ENCODE results near the gene NAPEPLD. TPM values are rescaled to one million over a fixed set of nuclear protein-coding genes. Genes with fewer than 3 reads are reported as not detected.
"Not testable (repeated sequence)": the region's sequence is repeated elsewhere in the genome, so short reads cannot be mapped to it uniquely, and the experiment has no call there.

Gene NAPEPLD
- polyA plus RNA-seq, 1 donor (not counting 4 experiments of a cell fraction or from before 2014, with no cell fraction given), result 3.8 TPM

GRCh38 chr7:103101543-103101942 is 47.4 kb downstream of the NAPEPLD start:
- H3K4me1 ChIP-seq (ENCODE audit: control insufficient read depth, extremely low read depth, insufficient read depth, low read length), result no peaks in the 10 kb centered on the region
- no peaks in the 10 kb centered on the region for H3K27me3 ChIP-seq (ENCODE audit: control insufficient read depth, extremely low read depth, insufficient read depth, low read length)
- H3K9ac ChIP-seq (ENCODE audit: control insufficient read depth, extremely low read depth, insufficient read depth, low read length), result no peak overlapping the region
- no peak for FAIRE-seq
- H3K27ac ChIP-seq (ENCODE audit: control insufficient read depth, insufficient read depth, low read length), result no peak overlapping the region
- H3K9me1 ChIP-seq (ENCODE audit: control insufficient read depth, extremely low read depth, insufficient read depth, low read length), result no peaks in the 10 kb centered on the region
- H3K9me3 ChIP-seq (ENCODE audit: control insufficient read depth, low read depth, low read length), result no peaks in the 10 kb centered on the region
- H3K79me2 ChIP-seq (ENCODE audit: control insufficient read depth, insufficient read depth, low read length), result no peaks in the 10 kb centered on the region
- H2AFZ ChIP-seq (ENCODE audit: control insufficient read depth, low read length), result no peak overlapping the region
- no peak for DNase-seq (ENCODE audit: low read depth, low spot score)
- no peak for TF ChIP-seq EZH2 (IDR thresholded peaks at IDR 0.05; ENCODE audit: low read length)
- H3K36me3 ChIP-seq (ENCODE audit: control insufficient read depth in 2 of 2, extremely low read depth in 1 of 2, insufficient read depth in 2 of 2, low read length in 2 of 2), result peaks cover 0 to under 1% of the 10 kb centered on the region in 2 experiments
- dilution Hi-C loops (cut with MboI; ENCODE audit: extremely low pct_ligation_motif_present, low sequenced_read_pairs), result no loop called here
- no peak overlapping the region for H3K4me3 ChIP-seq (ENCODE audit: control insufficient read depth in 2 of 3, extremely low read depth in 1 of 3, insufficient read depth in 2 of 3, low read depth in 1 of 3, low read length in 3 of 3)
- no peak overlapping the region for H3K4me2 ChIP-seq (ENCODE audit: control insufficient read depth, extremely low read depth, insufficient read depth, low read depth, low read length)
- H4K20me1 ChIP-seq (ENCODE audit: control insufficient read depth, extremely low read depth, insufficient read depth, low read length), result no peaks in the 10 kb centered on the region

GRCh38 chr7:103100348-103100747 is 48.6 kb downstream of the NAPEPLD start:
- no peaks in the 10 kb centered on the region for H4K20me1 ChIP-seq (ENCODE audit: control insufficient read depth, extremely low read depth, insufficient read depth, low read length)
- H3K9me3 ChIP-seq (ENCODE audit: control insufficient read depth, low read depth, low read length), result no peaks in the 10 kb centered on the region
- H3K4me2 ChIP-seq (ENCODE audit: control insufficient read depth, extremely low read depth, insufficient read depth, low read depth, low read length), result no peak overlapping the region
- no peak overlapping the region for H3K9ac ChIP-seq (ENCODE audit: control insufficient read depth, extremely low read depth, insufficient read depth, low read length)
- dilution Hi-C loops (cut with MboI; ENCODE audit: extremely low pct_ligation_motif_present, low sequenced_read_pairs), result no loop called here
- no peaks in the 10 kb centered on the region for H3K79me2 ChIP-seq (ENCODE audit: control insufficient read depth, insufficient read depth, low read length)
- H3K4me1 ChIP-seq (ENCODE audit: control insufficient read depth, extremely low read depth, insufficient read depth, low read length), result no peaks in the 10 kb centered on the region
- no peaks in the 10 kb centered on the region for H3K9me1 ChIP-seq (ENCODE audit: control insufficient read depth, extremely low read depth, insufficient read depth, low read length)
- DNase-seq (ENCODE audit: low read depth, low spot score) (no peak), FAIRE-seq (no peak)
- TF ChIP-seq CTCF (optimal IDR thresholded peaks at IDR 0.05 in 1 of 3, IDR thresholded peaks at IDR 0.05 in 1 of 3, conservative IDR thresholded peaks at IDR 0.05 in 1 of 3; ENCODE audit: extremely low read depth in 1 of 3, insufficient read depth in 2 of 3, low read length in 3 of 3) (no peak), EZH2 (IDR thresholded peaks at IDR 0.05; ENCODE audit: low read length) (no peak)
- no peak overlapping the region for H2AFZ ChIP-seq (ENCODE audit: control insufficient read depth, low read length)
- H3K4me3 ChIP-seq (ENCODE audit: control insufficient read depth in 2 of 3, extremely low read depth in 1 of 3, insufficient read depth in 2 of 3, low read depth in 1 of 3, low read length in 3 of 3), result no peak overlapping the region
- H3K36me3 ChIP-seq (ENCODE audit: control insufficient read depth in 2 of 2, extremely low read depth in 1 of 2, insufficient read depth in 2 of 2, low read length in 2 of 2), result peaks cover 0 to 1% of the 10 kb centered on the region in 2 experiments
- H3K27ac ChIP-seq (ENCODE audit: control insufficient read depth, insufficient read depth, low read length), result no peak overlapping the region
- H3K27me3 ChIP-seq (ENCODE audit: control insufficient read depth, extremely low read depth, insufficient read depth, low read length), result no peaks in the 10 kb centered on the region

- DNase-seq (ENCODE audit: low read depth, low spot score), result no peak
- H3K9ac ChIP-seq (ENCODE audit: control insufficient read depth, extremely low read depth, insufficient read depth, low read length), result no peak overlapping the region
- no peak for TF ChIP-seq CTCF (optimal IDR thresholded peaks at IDR 0.05 in 1 of 3, IDR thresholded peaks at IDR 0.05 in 1 of 3, conservative IDR thresholded peaks at IDR 0.05 in 1 of 3; ENCODE audit: extremely low read depth in 1 of 3, insufficient read depth in 2 of 3, low read length in 3 of 3)
- no peak for TF ChIP-seq EZH2 (IDR thresholded peaks at IDR 0.05; ENCODE audit: low read length)
- no peaks in the 10 kb centered on the region for H4K20me1 ChIP-seq (ENCODE audit: control insufficient read depth, extremely low read depth, insufficient read depth, low read length)
- H3K4me2 ChIP-seq (ENCODE audit: control insufficient read depth, extremely low read depth, insufficient read depth, low read depth, low read length), result no peak overlapping the region
- no peaks in the 10 kb centered on the region for H3K9me1 ChIP-seq (ENCODE audit: control insufficient read depth, extremely low read depth, insufficient read depth, low read length)
- peaks cover 1 to 3% of the 10 kb centered on the region in 2 experiments for H3K36me3 ChIP-seq (ENCODE audit: control insufficient read depth in 2 of 2, extremely low read depth in 1 of 2, insufficient read depth in 2 of 2, low read length in 2 of 2)
- H3K9me3 ChIP-seq (ENCODE audit: control insufficient read depth, low read depth, low read length), result no peaks in the 10 kb centered on the region
- no peaks in the 10 kb centered on the region for H3K27me3 ChIP-seq (ENCODE audit: control insufficient read depth, extremely low read depth, insufficient read depth, low read length)
- peaks cover 14% of the 10 kb centered on the region for H3K4me1 ChIP-seq (ENCODE audit: control insufficient read depth, extremely low read depth, insufficient read depth, low read length)
- no peak overlapping the region for H3K4me3 ChIP-seq (ENCODE audit: control insufficient read depth in 2 of 3, extremely low read depth in 1 of 3, insufficient read depth in 2 of 3, low read depth in 1 of 3, low read length in 3 of 3)
- H3K27ac ChIP-seq (ENCODE audit: control insufficient read depth, insufficient read depth, low read length), result no peak overlapping the region
- dilution Hi-C loops (cut with MboI; ENCODE audit: extremely low pct_ligation_motif_present, low sequenced_read_pairs), result no loop called here
- no peak overlapping the region for H2AFZ ChIP-seq (ENCODE audit: control insufficient read depth, low read length)
- no peaks in the 10 kb centered on the region for H3K79me2 ChIP-seq (ENCODE audit: control insufficient read depth, insufficient read depth, low read length)
- FAIRE-seq, result no peak
Observed at GRCh38 chr7:103097041-103097440, 51.9 kb downstream of the NAPEPLD start.

GRCh38 chr7:103095558-103095957 is 53.3 kb downstream of the NAPEPLD start:
- DNase-seq (ENCODE audit: low read depth, low spot score); H3K36me3 ChIP-seq (ENCODE audit: control insufficient read depth in 2 of 2, extremely low read depth in 1 of 2, insufficient read depth in 2 of 2, low read length in 2 of 2); H3K27ac ChIP-seq (ENCODE audit: control insufficient read depth, insufficient read depth, low read length); H3K9me3 ChIP-seq (ENCODE audit: control insufficient read depth, low read depth, low read length); FAIRE-seq; H3K9ac ChIP-seq (ENCODE audit: control insufficient read depth, extremely low read depth, insufficient read depth, low read length); dilution Hi-C loops (cut with MboI; ENCODE audit: extremely low pct_ligation_motif_present, low sequenced_read_pairs); H3K4me3 ChIP-seq (ENCODE audit: control insufficient read depth in 2 of 3, extremely low read depth in 1 of 3, insufficient read depth in 2 of 3, low read depth in 1 of 3, low read length in 3 of 3); H3K27me3 ChIP-seq (ENCODE audit: control insufficient read depth, extremely low read depth, insufficient read depth, low read length); H4K20me1 ChIP-seq (ENCODE audit: control insufficient read depth, extremely low read depth, insufficient read depth, low read length); H3K79me2 ChIP-seq (ENCODE audit: control insufficient read depth, insufficient read depth, low read length); H3K4me2 ChIP-seq (ENCODE audit: control insufficient read depth, extremely low read depth, insufficient read depth, low read depth, low read length); H2AFZ ChIP-seq (ENCODE audit: control insufficient read depth, low read length); H3K9me1 ChIP-seq (ENCODE audit: control insufficient read depth, extremely low read depth, insufficient read depth, low read length): not testable (repeated sequence)
- H3K4me1 ChIP-seq (ENCODE audit: control insufficient read depth, extremely low read depth, insufficient read depth, low read length), result peaks cover 14% of the 10 kb centered on the region
